GM19193 (cell line): ENCODE data around the gene PRSS27.
A peak's percentile ranks its signal among the peaks of the same experiment; 100 is the strongest.

Experiments used
- POLR2A ChIP-seq: IDR thresholded peaks from 4 replicates; pipeline ENCODE4 v1.6.1; 2011; ENCODE audit not compliant: insufficient read depth, insufficient read length; ENCODE audit errors: extremely low read depth

The PRSS27 gene

GRCh38 chr16:2756288-2757015 is 36.4 kb upstream of the PRSS27 start:
- no peak for TF ChIP-seq POLR2A

GRCh38 chr16:2755158-2755557 is 35.1 kb upstream of the PRSS27 start:
- no peak for TF ChIP-seq POLR2A

- no peak for TF ChIP-seq POLR2A
Observed at GRCh38 chr16:2753733-2754020, 33.7 kb upstream of the PRSS27 start.

GRCh38 chr16:2752850-2753732 is 33.1 kb upstream of the PRSS27 start:
- TF ChIP-seq POLR2A, result no peak

- TF ChIP-seq POLR2A, result peak; percentile 90
Observed at GRCh38 chr16:2752035-2752849, 32.2 kb upstream of the PRSS27 start, which contains the start of gene SRRM2. Gene SRRM2, plus strand, starts transcription at chr16:2752638. Its CDS starts 3,727 bp downstream, at chr16:2756365.

- TF ChIP-seq POLR2A, result no peak
Observed at GRCh38 chr16:2751577-2752034, 31.6 kb upstream of the PRSS27 start.

GRCh38 chr16:2749936-2750335 is 29.9 kb upstream of the PRSS27 start:
- no peak for TF ChIP-seq POLR2A

GRCh38 chr16:2749476-2749875 is 29.5 kb upstream of the PRSS27 start:
- no peak for TF ChIP-seq POLR2A

- TF ChIP-seq POLR2A, result no peak
Observed at GRCh38 chr16:2748757-2749455, 28.9 kb upstream of the PRSS27 start.

GRCh38 chr16:2745961-2746360 is 25.9 kb upstream of the PRSS27 start:
- TF ChIP-seq POLR2A, result no peak

GRCh38 chr16:2745116-2745890 is 25.3 kb upstream of the PRSS27 start:
- TF ChIP-seq POLR2A, result no peak

GRCh38 chr16:2744711-2745110 is 24.7 kb upstream of the PRSS27 start:
- no peak for TF ChIP-seq POLR2A

GRCh38 chr16:2743007-2743810 is 23.2 kb upstream of the PRSS27 start:
- no peak for TF ChIP-seq POLR2A

- TF ChIP-seq POLR2A, result no peak
Observed at GRCh38 chr16:2742323-2743006, 22.4 kb upstream of the PRSS27 start.
